ENCODE results near the gene THBD.

DNA sequence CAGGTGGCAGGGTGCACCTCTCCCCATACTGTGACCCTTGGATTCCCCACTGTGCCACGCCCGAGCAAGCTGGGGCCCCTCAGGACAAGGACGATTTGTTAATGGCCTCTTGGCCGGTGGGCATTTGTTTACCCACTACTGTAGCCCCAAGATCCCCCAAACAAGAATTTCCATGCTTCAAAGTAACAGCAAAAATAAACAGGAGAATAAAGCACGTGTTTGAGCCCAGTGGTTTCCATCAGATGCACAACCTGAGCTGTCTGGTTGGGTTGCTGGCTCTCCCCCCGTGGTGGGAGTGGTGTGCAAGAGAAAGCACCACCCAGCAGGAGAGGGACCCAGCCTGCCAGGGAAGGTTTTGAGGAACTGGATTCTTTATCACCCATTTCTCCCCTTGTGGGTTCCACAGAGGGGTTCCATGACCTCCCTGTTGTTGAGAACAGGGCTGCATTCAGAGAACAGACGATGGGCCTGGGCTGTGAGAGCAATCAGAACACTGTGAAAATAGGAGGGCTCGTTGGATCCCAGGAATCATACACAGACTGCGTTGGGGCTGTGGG, 31.9 kb upstream of the THBD start:
- TF ChIP-seq, protein P1, sequence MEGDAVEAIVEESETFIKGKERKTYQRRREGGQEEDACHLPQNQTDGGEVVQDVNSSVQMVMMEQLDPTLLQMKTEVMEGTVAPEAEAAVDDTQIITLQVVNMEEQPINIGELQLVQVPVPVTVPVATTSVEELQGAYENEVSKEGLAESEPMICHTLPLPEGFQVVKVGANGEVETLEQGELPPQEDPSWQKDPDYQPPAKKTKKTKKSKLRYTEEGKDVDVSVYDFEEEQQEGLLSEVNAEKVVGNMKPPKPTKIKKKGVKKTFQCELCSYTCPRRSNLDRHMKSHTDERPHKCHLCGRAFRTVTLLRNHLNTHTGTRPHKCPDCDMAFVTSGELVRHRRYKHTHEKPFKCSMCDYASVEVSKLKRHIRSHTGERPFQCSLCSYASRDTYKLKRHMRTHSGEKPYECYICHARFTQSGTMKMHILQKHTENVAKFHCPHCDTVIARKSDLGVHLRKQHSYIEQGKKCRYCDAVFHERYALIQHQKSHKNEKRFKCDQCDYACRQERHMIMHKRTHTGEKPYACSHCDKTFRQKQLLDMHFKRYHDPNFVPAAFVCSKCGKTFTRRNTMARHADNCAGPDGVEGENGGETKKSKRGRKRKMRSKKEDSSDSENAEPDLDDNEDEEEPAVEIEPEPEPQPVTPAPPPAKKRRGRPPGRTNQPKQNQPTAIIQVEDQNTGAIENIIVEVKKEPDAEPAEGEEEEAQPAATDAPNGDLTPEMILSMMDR (IDR thresholded peaks at IDR 0.05; ENCODE audit: insufficient read depth, low read depth, low read length): no peak
- TF ChIP-seq EZH2 (IDR thresholded peaks at IDR 0.05; ENCODE audit: insufficient read depth, low read length): no peak
